SU-DHL-6 (cell line): ENCODE data around the gene BRD2.
A peak's percentile ranks its signal among the peaks of the same experiment; 100 is the strongest.

Source experiments
- H2AFZ ChIP-seq: fragments of 200-600 bp; sonication (generic); 2 replicates; pipeline ENCODE4 v1.6.1; 2014; ENCODE audit warnings: low read depth, mild to moderate bottlenecking, moderate library complexity, mixed read lengths, antibody characterized with exemption, low read length; ENCODE audit not compliant: severe bottlenecking
- H3F3A ChIP-seq: fragments of 200-600 bp; shearing (Covaris generic); 2 replicates; pipeline ENCODE4 v1.6.0; 2016; ENCODE audit warnings: antibody characterized with exemption, mild to moderate bottlenecking; ENCODE audit not compliant: insufficient read depth
- H3K27ac ChIP-seq: fragments of 200-600 bp; sonication (generic); 2 replicates; pipeline ENCODE4 v1.5.1; 2016; ENCODE audit warnings: low read depth, mild to moderate bottlenecking, low read length, moderate library complexity, mixed read lengths
- H3K27me3 ChIP-seq: fragments of 200-600 bp; sonication (generic), shearing (Covaris generic); 2 replicates; pipeline ENCODE4 v1.6.0; 2014; ENCODE audit warnings: mild to moderate bottlenecking, low read length
- H3K36me3 ChIP-seq: fragments of 200-600 bp; sonication (generic); 2 replicates; pipeline ENCODE4 v1.6.1; 2014; ENCODE audit warnings: mild to moderate bottlenecking, low read length, mixed read lengths
- H3K4me2 ChIP-seq: fragments of 300-600, 200-600 bp; shearing (Covaris generic), sonication (generic); 2 replicates; pipeline ENCODE4 v1.6.0; 2014; ENCODE audit warnings: low read length, low read depth, mild to moderate bottlenecking; ENCODE audit not compliant: poor library complexity, severe bottlenecking
- H3K4me3 ChIP-seq: fragments of 200-600 bp; sonication (generic); 2 replicates; pipeline ENCODE4 v1.5.1; 2014; ENCODE audit warnings: antibody characterized with exemption, low read length, mild to moderate bottlenecking, mixed read lengths; ENCODE audit not compliant: insufficient read depth, poor library complexity, severe bottlenecking
- H3K79me2 ChIP-seq: fragments of 200-600 bp; sonication (generic); 2 replicates; pipeline ENCODE4 v1.6.1; 2014; ENCODE audit warnings: mild to moderate bottlenecking, low read length, moderate library complexity; ENCODE audit not compliant: insufficient read depth
- H3K9ac ChIP-seq: fragments of 200-600 bp; sonication (generic); 2 replicates; pipeline ENCODE4 v1.7.0; 2014; ENCODE audit warnings: mild to moderate bottlenecking, low read length
- H3K9me2 ChIP-seq: fragments of 200-600 bp; sonication (generic); replicated peaks from 2 replicates; pipeline ENCODE4 v1.6.1; 2014; ENCODE audit warnings: low read length; ENCODE audit not compliant: insufficient read depth
- H3K9me3 ChIP-seq: fragments of 200-600 bp; sonication (generic); 2 replicates; pipeline ENCODE4 v1.6.1; 2014; ENCODE audit warnings: low read length, mixed read lengths; ENCODE audit not compliant: insufficient read depth
- H4K20me1 ChIP-seq: fragments of 200-600 bp; sonication (generic); 2 replicates; pipeline ENCODE4 v1.6.1; 2014; ENCODE audit warnings: low read depth, mild to moderate bottlenecking, antibody characterized with exemption, low read length, moderate library complexity, mixed read lengths
- EZH2phosphoT487 ChIP-seq: fragments of 200-600 bp; sonication (generic), shearing (Covaris generic); conservative IDR thresholded peaks from 2 replicates; pipeline ENCODE4 v1.6.1; 2018; ENCODE audit warnings: mild to moderate bottlenecking, antibody characterized with exemption, low read length, moderate library complexity, mixed read lengths
- TF ChIP-seq, protein P1 (sequence below): fragments of 200-600 bp; sonication (generic); IDR thresholded peaks from one replicate; pipeline ENCODE4 v1.5.1; 2017; ENCODE audit warnings: antibody characterized with exemption, mild to moderate bottlenecking, low read length, moderate library complexity; ENCODE audit not compliant: insufficient read depth, poor library complexity, severe bottlenecking

Gene BRD2

DNA sequence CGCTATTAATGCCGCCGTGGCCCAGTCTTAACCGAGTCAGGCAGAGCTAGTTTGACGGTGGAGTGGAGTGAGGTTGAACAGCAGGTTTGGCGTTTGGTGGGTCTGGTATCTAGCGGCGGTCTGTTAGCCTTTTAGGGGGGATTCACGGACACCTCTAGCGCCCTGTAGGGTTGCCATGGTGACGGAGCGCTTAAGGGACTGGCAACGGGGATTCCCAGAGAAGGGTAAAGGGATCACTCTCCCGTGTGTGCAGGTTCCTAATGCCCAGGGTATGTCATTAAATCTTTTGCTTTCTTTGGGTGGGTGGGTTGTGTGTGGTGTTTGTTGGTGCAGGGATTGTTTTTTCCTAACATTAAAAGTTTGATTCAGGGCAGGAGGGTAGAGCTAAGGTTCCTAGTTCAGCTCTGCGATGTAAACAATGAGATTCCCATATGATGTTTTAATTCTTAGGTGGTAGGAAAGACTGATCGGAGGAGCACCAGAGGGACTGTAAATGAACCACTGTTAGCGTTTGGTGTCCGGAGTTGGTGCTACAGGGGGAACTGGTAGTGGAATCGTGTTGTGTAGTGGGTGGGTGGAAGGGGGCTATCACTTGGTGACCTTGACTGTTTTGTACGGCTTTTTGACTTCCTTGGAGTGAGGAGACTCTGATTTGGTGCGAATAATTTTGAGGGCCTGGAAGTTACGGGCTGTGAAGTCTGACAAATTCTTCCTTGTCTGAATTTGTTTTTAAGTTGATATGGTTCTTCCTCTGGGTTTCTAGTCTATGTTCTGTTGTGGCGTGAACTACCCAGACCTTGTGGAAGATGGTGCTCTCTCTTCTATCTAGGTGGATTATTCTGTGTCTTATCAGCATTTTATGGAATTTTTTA is 5.0 kb downstream of the BRD2 start:
- Histone ChIP-seq H3K27ac (peak overlapping the region; percentile 97), H3K4me2 (peak overlapping the region; percentile 73), H3K79me2 (peaks cover 75% of the 10 kb centered on the region), H3K9me3 (no peaks in the 10 kb centered on the region), H4K20me1 (peaks cover 53% of the 10 kb centered on the region), H3K9ac (peak overlapping the region; percentile 80), H3K9me2 (no peaks in the 10 kb centered on the region), H2AFZ (no peak overlapping the region), H3K4me3 (peak overlapping the region; percentile 86), H3K27me3 (no peaks in the 10 kb centered on the region), H3F3A (peaks cover 85% of the 10 kb centered on the region), H3K36me3 (peaks cover 64% of the 10 kb centered on the region)
- TF ChIP-seq EZH2phosphoT487, result no peak
- TF ChIP-seq, protein P1, sequence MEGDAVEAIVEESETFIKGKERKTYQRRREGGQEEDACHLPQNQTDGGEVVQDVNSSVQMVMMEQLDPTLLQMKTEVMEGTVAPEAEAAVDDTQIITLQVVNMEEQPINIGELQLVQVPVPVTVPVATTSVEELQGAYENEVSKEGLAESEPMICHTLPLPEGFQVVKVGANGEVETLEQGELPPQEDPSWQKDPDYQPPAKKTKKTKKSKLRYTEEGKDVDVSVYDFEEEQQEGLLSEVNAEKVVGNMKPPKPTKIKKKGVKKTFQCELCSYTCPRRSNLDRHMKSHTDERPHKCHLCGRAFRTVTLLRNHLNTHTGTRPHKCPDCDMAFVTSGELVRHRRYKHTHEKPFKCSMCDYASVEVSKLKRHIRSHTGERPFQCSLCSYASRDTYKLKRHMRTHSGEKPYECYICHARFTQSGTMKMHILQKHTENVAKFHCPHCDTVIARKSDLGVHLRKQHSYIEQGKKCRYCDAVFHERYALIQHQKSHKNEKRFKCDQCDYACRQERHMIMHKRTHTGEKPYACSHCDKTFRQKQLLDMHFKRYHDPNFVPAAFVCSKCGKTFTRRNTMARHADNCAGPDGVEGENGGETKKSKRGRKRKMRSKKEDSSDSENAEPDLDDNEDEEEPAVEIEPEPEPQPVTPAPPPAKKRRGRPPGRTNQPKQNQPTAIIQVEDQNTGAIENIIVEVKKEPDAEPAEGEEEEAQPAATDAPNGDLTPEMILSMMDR, result no peak

DNA sequence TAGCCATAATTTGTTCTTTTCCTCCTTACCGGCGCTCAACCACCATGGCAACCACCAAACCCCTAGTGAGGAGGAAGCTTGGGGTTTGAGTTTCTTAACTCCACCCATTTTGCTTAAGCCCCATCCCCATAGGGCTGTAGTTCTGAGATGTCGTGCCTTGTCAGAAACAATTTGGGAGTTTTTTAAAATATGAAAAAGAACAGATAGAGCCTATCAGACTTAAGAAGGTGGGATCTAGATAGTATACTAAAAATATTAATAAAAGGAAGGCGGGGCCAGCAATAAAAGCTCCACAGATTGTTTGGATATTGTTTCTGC is 5.6 kb downstream of the BRD2 start:
- peak overlapping the region; percentile 80 for H3K9ac ChIP-seq
- H3K4me2 ChIP-seq, result peak overlapping the region; percentile 73

DNA sequence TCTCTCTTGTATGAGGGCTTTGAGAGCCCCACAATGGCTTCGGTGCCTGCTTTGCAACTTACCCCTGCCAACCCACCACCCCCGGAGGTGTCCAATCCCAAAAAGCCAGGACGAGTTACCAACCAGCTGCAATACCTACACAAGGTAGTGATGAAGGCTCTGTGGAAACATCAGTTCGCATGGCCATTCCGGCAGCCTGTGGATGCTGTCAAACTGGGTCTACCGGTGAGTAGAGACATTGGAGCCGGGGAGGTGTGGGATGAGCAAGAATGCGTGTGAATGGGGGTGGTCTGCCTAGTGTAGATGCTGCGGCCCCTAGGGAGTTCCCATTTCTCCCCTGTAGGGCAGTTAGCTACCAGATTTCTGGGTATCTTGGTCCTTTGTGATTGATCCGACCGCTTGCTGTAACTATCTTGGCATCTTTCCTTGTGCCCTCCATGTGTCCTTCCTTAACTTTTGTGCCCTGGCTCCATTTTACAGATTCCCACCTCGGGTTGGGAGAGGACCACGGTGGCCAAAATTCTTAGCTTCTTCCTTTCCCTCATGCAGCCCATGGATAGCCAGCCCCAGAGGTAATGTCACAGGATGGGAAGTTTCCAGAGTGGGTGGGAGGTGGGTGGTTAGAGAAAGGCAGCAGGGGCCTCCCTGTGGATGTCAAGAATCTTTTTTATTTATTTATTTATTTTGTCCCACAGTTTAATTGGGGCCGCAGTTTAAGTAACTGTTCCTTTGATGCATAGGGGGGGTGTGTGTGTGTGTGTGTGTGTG is 6.3 kb downstream of the BRD2 start:
- H3K9ac ChIP-seq, result peak overlapping the region; percentile 80
- peak overlapping the region; percentile 86 for H3K4me3 ChIP-seq
- H3F3A ChIP-seq, result peaks cover 92% of the 10 kb centered on the region
- peak overlapping the region; percentile 97; the same call in 1 of the 2 replicates for H3K27ac ChIP-seq
- no peak for TF ChIP-seq EZH2phosphoT487
- TF ChIP-seq, protein P1, result no peak
- H4K20me1 ChIP-seq, result peaks cover 65% of the 10 kb centered on the region
- H3K4me2 ChIP-seq, result peak overlapping the region; percentile 73
- H3K9me3 ChIP-seq, result no peaks in the 10 kb centered on the region
- peaks cover 77% of the 10 kb centered on the region for H3K36me3 ChIP-seq
- H3K9me2 ChIP-seq, result no peaks in the 10 kb centered on the region
- H3K27me3 ChIP-seq, result no peaks in the 10 kb centered on the region
- no peak overlapping the region for H2AFZ ChIP-seq
- H3K79me2 ChIP-seq, result peaks cover 65% of the 10 kb centered on the region

More for the DNA sequence above, 5.6 kb downstream of the BRD2 start:
- Histone ChIP-seq H2AFZ (no peak overlapping the region), H3K27ac (peak overlapping the region; percentile 97), H3K27me3 (no peaks in the 10 kb centered on the region), H4K20me1 (peaks cover 58% of the 10 kb centered on the region), H3F3A (peaks cover 91% of the 10 kb centered on the region), H3K9me3 (no peaks in the 10 kb centered on the region), H3K4me3 (peak overlapping the region; percentile 86), H3K79me2 (peaks cover 73% of the 10 kb centered on the region), H3K9me2 (no peaks in the 10 kb centered on the region), H3K36me3 (peaks cover 70% of the 10 kb centered on the region)
- TF ChIP-seq, protein P1, result no peak
- no peak for TF ChIP-seq EZH2phosphoT487
